Brain microvascular endothelial cell (primary cell): ENCODE data around the gene APP.

Experiments used
- DNase-seq: peaks from one replicate; pipeline ENCODE4 v3.0.0-alpha.2; 2020
- H3K27ac ChIP-seq: fragments of 250-450 bp; sonication (Bioruptor Pico); 2 replicates; pipeline ENCODE4 v1.5.1; 2020; ENCODE audit warnings: mild to moderate bottlenecking, moderate library complexity
- H3K27me3 ChIP-seq: fragments of 250-450 bp; sonication (Bioruptor Pico); replicated peaks from 2 replicates; pipeline ENCODE4 v1.5.1; 2020; ENCODE audit warnings: mild to moderate bottlenecking
- H3K36me3 ChIP-seq: fragments of 250-450 bp; sonication (Bioruptor Pico); replicated peaks from 2 replicates; pipeline ENCODE4 v1.5.1; 2020; ENCODE audit warnings: mild to moderate bottlenecking
- H3K4me3 ChIP-seq: 2 replicates; pipeline ENCODE4 v1.5.1; 2011; ENCODE audit warnings: low read depth, mild to moderate bottlenecking, control low read depth, low read length, moderate library complexity
- in situ Hi-C: cut with HindIII; loops from 2 replicates; pipeline ENCODE4 v1.10.0; 2017; ENCODE audit warnings: low sequenced_read_pairs, low pct_ligation_motif_present
- TF ChIP-seq, protein P1 (sequence below): IDR thresholded peaks from 2 replicates; pipeline ENCODE4 v1.5.1; 2011; ENCODE audit warnings: low read depth, mild to moderate bottlenecking, moderate library complexity, low read length, control low read depth, inconsistent platforms; ENCODE audit errors: missing control alignments

The APP gene

DNA sequence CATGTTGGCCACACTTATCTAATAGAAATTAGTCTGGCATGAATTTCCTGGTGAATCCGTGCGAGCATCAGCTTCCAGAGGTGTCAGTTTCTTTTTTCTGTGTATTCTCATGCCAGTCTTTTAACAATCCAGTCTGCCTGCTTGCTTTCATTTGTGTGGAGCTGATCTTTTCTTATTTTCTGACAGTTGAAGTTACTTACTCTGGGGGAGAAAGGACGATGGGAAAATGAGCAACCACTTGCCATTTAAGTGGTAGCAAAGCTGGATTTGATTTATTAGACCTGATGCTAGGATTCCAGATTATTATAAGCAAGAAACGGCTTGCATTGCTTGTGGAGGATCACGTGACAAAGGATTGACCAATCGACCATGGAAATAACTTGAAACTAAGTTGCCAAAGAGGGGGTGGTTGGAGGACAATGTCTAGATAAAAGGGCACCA lies 24.3 kb upstream of the APP start:
- TF ChIP-seq, protein P1, sequence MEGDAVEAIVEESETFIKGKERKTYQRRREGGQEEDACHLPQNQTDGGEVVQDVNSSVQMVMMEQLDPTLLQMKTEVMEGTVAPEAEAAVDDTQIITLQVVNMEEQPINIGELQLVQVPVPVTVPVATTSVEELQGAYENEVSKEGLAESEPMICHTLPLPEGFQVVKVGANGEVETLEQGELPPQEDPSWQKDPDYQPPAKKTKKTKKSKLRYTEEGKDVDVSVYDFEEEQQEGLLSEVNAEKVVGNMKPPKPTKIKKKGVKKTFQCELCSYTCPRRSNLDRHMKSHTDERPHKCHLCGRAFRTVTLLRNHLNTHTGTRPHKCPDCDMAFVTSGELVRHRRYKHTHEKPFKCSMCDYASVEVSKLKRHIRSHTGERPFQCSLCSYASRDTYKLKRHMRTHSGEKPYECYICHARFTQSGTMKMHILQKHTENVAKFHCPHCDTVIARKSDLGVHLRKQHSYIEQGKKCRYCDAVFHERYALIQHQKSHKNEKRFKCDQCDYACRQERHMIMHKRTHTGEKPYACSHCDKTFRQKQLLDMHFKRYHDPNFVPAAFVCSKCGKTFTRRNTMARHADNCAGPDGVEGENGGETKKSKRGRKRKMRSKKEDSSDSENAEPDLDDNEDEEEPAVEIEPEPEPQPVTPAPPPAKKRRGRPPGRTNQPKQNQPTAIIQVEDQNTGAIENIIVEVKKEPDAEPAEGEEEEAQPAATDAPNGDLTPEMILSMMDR = no peak
- Histone ChIP-seq H3K27me3 (no peaks in the 10 kb centered on the region), H3K27ac (no peak overlapping the region), H3K4me3 (no peak overlapping the region), H3K36me3 (no peaks in the 10 kb centered on the region)
- DNase-seq = no peak
- in situ Hi-C loops = no loop called here

DNA sequence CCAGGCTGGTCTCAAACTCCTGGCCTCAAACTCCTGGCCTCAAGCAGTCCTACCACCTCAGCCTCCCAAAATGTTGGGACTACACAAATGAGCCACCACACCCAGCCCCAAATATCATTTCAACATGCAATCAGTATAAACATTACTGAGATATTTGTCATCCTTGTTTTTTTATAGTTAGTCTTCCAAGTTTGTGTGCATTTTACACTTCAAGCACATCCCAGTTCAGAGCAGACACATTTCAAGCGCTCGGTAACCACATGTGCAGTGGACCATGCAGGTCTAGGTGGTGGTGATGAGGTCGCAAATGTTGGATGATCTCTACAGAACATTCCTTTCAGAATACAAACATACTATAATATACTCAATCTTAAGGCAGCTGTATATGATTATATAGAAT lies 23.8 kb upstream of the APP start:
- TF ChIP-seq, protein P1 = no peak
- no peak for DNase-seq
- in situ Hi-C loops = no loop called here
- Histone ChIP-seq H3K27ac (no peak overlapping the region), H3K36me3 (no peaks in the 10 kb centered on the region), H3K27me3 (no peaks in the 10 kb centered on the region), H3K4me3 (no peak overlapping the region)

DNA sequence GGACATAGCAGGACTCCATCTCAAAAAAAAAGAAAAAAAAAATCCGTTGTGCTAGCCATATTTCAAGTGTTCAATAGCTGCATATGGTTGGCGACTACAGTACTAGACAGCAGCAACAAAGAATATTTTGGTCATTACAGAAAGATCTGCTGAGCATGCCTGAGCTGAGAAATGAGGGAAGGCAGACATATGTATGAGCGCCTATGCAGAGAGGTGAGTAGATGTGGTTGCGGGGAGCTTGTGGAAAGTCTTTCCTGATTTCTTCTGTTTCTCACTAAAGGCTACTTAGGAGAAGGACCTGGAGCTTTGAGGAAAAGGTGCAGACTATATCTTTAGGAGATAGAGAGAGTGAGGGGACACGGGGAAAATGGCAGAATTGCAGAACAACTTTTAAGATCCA lies 21.0 kb upstream of the APP start:
- Histone ChIP-seq H3K4me3 (no peak overlapping the region), H3K27me3 (no peaks in the 10 kb centered on the region), H3K36me3 (no peaks in the 10 kb centered on the region), H3K27ac (no peak overlapping the region)
- DNase-seq = no peak
- in situ Hi-C loops = no loop called here
- TF ChIP-seq, protein P1 = no peak

DNA sequence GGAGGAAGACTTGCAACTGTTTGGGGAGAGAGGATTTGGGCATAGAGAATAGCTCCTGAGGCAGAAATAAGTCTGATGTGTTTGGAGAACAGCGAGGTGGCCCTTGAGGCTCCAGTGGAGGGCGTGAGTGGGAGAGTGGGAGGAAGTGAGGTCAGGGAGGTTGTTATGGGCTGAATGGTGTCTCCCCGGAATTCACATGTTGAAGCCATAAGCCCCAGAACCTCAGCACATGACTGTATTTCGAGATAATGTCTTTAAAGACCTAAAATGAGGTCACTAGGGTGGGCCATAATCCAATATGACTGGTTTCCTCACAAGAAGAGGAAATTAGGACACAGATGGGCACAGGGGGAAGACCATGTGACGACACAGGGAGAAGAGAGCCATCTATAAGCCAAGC lies 17.9 kb upstream of the APP start:
- no peaks in the 10 kb centered on the region for H3K27me3 ChIP-seq
- no peaks in the 10 kb centered on the region for H3K36me3 ChIP-seq
- TF ChIP-seq, protein P1 = no peak
- H3K27ac ChIP-seq = no peak overlapping the region
- H3K4me3 ChIP-seq = no peak overlapping the region
- in situ Hi-C loops = no loop called here
- no peak for DNase-seq

DNA sequence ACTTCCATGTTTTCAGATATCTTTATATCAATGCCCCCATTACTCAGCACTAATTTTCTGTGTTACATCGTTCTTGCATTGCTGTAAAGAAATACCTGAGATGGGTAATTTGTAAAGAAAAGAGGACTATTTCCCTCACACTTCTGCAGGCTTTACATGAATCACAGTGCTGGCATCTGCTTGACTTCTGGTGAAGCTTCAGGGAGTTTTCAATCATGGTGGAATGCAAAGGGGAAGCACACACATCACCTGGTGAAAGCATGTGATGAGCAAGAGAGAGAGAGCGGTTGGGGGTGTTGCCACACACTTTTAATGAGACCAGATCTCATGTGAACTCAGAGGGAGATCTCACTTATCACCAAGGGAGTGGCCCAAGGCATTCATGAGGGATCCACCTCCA lies 14.9 kb upstream of the APP start:
- no peak overlapping the region for H3K27ac ChIP-seq
- TF ChIP-seq, protein P1 = no peak
- DNase-seq = no peak
- no peak overlapping the region for H3K4me3 ChIP-seq
- H3K36me3 ChIP-seq = no peaks in the 10 kb centered on the region
- no peaks in the 10 kb centered on the region for H3K27me3 ChIP-seq
- in situ Hi-C loops = no loop called here

DNA sequence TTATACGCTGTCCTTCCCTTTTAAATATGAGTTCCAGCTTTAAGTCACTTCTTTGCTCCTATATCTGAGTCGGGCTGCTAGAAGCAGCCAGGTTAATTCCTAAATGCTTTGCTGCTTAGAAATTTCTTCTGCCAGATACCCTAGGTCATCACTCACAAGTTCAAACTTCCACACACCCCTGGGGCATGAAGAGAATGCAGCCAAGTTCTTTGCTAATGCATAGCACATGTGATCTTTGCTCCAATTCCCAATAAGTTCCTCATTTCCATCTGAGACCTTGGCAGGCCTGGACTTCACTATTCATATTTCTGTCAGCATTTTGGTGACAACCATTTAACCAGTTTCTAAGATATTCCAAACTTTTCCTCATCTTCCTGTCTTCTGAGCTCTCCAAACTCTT lies 14.5 kb upstream of the APP start:
- no peaks in the 10 kb centered on the region for H3K27me3 ChIP-seq
- DNase-seq = no peak
- no peaks in the 10 kb centered on the region for H3K36me3 ChIP-seq
- no peak overlapping the region for H3K27ac ChIP-seq
- TF ChIP-seq, protein P1 = no peak
- no peak overlapping the region for H3K4me3 ChIP-seq
- in situ Hi-C loops = no loop called here
